Measurements from ENCODE around the gene NEMP1. TPM values are rescaled to one million over a fixed set of nuclear protein-coding genes. Genes with fewer than 3 reads are reported as not detected.

NEMP1 gene
- total and polyA plus RNA-seq, 2 of the 13 experiments (the other 11 are each of a cell fraction or from before 2014, with no cell fraction given), result 11.4 to 12.9 TPM

DNA sequence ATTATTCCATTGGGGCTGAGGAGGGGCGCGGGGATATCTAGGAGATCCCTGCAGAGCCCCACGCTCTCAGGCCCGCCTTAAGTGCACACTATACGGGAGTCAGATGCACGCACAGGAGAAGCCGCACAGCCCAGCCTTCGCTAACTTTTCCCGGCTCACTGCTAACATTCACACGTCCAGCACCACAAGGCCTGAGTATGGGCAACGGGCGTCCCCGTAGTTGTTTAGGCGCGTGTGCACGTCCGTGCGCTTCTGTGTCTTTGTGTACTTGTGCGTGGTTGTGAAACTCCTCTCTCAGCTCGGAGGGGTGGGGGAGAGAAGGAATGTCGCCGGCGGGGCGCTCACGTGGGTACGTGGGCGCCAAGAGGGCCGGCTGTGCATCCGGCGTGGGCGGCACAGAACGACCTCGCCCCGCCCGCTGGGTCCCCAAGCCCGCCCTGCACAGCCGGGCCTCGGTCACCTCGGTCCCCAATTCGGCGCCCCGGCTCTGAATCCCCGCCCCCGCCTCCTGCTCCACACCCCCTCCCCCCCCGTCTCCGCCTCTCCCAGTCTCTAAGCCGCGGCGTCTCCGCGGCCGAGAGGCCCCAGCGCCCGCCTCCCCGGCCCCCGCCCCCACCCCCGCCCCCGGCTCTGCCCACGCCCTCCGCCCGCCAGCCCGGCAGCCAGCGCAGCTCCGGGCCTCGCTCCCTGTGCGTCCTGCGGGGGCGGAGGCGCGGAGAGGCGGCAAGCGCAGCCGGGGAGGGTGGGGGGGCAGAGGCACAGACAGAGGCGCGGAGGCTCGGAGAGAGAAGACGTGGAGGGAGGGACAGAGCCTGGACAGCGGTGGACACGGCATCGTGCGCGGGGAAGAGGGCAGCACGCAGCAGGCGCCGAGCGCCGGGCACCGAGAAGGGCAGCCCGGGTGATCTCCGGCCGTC, 10.0 kb upstream of the NEMP1 start, which contains the start of gene NAB2 (continued):
- TF ChIP-seq KAT8 (CRISPR knock-in tag; IDR thresholded peaks at IDR 0.05) (peak; percentile 51; the same call in 1 of the 2 replicates), ZNF772 (CRISPR knock-in tag; IDR thresholded peaks at IDR 0.05) (peak; percentile 44), ZNF737 (CRISPR knock-in tag; IDR thresholded peaks at IDR 0.05; ENCODE audit: borderline replicate concordance) (0 out of 2 replicates have a peak, but pooled peaks have one; percentile 57), ZNF432 (CRISPR knock-in tag; IDR thresholded peaks at IDR 0.05; ENCODE audit: borderline replicate concordance) (no peak), ZNF607 (CRISPR knock-in tag; IDR thresholded peaks at IDR 0.05; ENCODE audit: borderline replicate concordance) (no peak), DPF2 (CRISPR knock-in tag; IDR thresholded peaks at IDR 0.05; ENCODE audit: borderline replicate concordance, low read depth) (no peak), ZNF451 (CRISPR knock-in tag; IDR thresholded peaks at IDR 0.05) (no peak), FOXA3 (CRISPR knock-in tag; IDR thresholded peaks at IDR 0.05) (peak; percentile 90), MTA1 (CRISPR knock-in tag; IDR thresholded peaks at IDR 0.05; ENCODE audit: borderline replicate concordance) (peak; percentile 77; the same call in 1 of the 2 replicates), NAIF1 (CRISPR knock-in tag; IDR thresholded peaks at IDR 0.05; ENCODE audit: borderline replicate concordance) (peak; percentile 56; the same call in 1 of the 2 replicates), PPARG (CRISPR knock-in tag; conservative IDR thresholded peaks at IDR 0.05) (0 out of 2 replicates have a peak, but pooled peaks have one; percentile 28), HNRNPH1 (optimal IDR thresholded peaks at IDR 0.05; ENCODE audit: low read depth, low read length) (no peak), THAP8 (CRISPR knock-in tag; IDR thresholded peaks at IDR 0.05; ENCODE audit: borderline replicate concordance) (no peak), SCMH1 (CRISPR knock-in tag; IDR thresholded peaks at IDR 0.05; ENCODE audit: borderline replicate concordance) (no peak), XRCC5 (optimal IDR thresholded peaks at IDR 0.05; ENCODE audit: low read length) (peak; percentile 14)
- TF ChIP-seq, protein P1, sequence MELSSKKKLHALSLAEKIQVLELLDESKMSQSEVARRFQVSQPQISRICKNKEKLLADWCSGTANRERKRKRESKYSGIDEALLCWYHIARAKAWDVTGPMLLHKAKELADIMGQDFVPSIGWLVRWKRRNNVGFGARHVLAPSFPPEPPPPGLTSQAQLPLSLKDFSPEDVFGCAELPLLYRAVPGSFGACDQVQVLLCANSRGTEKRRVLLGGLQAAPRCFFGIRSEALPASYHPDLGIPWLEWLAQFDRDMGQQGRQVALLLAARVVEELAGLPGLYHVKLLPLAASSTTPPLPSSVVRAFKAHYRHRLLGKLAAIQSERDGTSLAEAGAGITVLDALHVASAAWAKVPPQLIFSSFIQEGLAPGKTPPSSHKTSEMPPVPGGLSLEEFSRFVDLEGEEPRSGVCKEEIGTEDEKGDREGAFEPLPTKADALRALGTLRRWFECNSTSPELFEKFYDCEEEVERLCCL (CRISPR knock-in tag; IDR thresholded peaks at IDR 0.05; ENCODE audit: borderline replicate concordance), result no peak
- TF ChIP-seq, protein P2, sequence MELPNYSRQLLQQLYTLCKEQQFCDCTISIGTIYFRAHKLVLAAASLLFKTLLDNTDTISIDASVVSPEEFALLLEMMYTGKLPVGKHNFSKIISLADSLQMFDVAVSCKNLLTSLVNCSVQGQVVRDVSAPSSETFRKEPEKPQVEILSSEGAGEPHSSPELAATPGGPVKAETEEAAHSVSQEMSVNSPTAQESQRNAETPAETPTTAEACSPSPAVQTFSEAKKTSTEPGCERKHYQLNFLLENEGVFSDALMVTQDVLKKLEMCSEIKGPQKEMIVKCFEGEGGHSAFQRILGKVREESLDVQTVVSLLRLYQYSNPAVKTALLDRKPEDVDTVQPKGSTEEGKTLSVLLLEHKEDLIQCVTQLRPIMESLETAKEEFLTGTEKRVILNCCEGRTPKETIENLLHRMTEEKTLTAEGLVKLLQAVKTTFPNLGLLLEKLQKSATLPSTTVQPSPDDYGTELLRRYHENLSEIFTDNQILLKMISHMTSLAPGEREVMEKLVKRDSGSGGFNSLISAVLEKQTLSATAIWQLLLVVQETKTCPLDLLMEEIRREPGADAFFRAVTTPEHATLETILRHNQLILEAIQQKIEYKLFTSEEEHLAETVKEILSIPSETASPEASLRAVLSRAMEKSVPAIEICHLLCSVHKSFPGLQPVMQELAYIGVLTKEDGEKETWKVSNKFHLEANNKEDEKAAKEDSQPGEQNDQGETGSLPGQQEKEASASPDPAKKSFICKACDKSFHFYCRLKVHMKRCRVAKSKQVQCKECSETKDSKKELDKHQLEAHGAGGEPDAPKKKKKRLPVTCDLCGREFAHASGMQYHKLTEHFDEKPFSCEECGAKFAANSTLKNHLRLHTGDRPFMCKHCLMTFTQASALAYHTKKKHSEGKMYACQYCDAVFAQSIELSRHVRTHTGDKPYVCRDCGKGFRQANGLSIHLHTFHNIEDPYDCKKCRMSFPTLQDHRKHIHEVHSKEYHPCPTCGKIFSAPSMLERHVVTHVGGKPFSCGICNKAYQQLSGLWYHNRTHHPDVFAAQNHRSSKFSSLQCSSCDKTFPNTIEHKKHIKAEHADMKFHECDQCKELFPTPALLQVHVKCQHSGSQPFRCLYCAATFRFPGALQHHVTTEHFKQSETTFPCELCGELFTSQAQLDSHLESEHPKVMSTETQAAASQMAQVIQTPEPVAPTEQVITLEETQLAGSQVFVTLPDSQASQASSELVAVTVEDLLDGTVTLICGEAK (IDR thresholded peaks at IDR 0.05), result no peak
- TF ChIP-seq, protein P2 (CRISPR knock-in tag; IDR thresholded peaks at IDR 0.05), result peak; percentile 69

Data from HepG2 (cell line).